ENCODE measurements around the gene PLK3.
A peak's percentile ranks its signal among the peaks of the same experiment; 100 is the strongest.
"Not testable (repeated sequence)": the region's sequence is repeated elsewhere in the genome, so short reads cannot be mapped to it uniquely, and the experiment has no call there.

PLK3 gene

DNA sequence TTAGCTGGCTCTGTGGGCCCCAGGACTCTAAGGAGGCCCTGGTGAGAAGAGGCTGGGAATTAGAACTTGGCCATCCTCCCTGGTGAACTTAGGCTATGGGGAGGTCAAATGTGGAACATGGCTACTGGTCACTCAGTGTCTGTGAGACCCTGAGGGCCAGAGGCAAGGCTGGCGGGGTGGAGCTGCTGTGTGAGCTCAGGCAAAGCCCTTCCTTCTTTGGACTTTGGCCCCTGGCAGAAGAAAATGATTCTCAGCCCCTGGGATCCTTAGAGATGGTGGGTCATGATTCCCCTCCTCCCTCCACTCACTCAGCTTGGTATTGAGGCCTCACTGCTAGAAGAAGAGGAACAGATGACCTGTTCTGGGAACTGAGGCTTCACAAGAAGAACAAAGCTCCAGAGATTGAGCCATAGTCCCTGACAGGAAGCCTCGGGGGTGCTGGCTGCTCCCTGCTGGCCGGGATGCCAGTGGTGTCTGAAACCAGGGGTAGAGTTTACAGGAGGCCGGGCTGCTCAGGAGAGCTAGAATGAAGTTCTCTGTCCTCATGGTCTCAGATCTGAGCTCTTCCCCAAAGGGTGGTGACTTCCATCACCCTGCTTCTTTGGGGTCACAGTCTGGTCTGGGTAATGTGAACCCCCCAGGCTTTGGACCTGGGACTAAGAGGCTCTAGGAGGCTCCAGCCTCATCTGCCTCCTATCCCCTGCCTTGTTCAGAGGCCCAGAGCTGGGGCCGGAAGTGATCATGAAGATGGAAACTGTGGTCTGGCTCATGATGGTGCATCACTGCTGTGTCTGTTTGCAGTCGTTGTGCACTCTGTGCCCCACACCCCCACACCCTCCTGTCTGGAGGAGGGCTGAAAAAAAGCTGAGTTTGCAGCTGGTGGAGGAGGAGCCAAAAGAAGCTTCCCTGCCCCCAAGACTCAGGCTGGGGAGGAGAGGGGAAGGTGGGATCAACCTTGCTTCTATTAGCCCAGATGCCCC is 9.1 kb downstream of the PLK3 start:
- DNase-seq (ENCODE audit: low read depth in 2 of 2) = no peak

DNA sequence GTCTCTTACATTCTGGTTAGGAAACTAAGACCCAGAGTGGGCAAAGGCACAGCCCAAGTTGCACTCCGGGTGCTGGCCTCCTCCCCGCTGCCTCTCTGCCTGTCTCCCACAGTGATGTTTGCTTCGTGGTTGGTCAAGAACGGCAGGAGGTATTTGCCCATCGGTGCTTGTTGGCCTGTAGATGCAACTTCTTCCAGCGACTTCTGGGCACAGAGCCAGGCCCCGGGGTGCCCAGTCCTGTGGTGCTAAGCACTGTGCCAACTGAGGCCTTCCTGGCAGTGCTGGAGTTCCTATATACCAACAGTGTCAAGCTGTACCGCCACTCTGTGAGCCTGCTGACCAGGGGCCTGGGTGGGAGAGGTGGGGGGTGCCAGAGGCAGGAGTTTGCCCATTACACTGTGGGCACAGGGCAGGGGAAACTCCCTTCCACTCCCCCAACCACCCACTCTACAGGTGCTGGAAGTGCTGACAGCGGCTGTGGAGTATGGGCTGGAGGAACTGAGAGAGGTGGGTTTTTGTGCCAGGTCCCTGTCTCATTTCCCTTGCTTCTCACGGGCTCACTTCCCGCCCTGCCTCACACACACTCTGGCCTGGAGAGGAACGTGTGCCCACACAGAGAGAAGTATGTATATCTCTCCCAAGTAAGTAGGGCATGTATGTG is 10.1 kb downstream of the PLK3 start:
- no peak for DNase-seq (ENCODE audit: low read depth in 2 of 2)

DNA sequence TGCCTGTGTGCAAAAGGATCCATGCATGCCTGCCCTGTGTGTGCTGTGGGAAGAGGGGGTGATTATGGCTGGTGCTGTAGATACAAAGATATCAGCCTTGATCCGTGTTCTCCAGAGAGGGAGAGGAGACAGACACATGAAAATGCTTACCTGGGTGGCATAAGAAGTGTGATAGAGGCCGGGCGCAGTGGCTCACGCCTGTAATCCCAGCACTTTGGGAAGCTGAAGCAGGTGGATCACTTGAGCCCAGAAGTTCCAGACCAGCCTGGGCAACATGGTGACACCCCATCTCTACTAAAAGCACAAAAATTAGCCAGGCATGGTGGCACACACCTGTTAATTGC is 10.6 kb downstream of the PLK3 start:
- DNase-seq (ENCODE audit: low read depth in 2 of 2) = not testable (repeated sequence)

DNA sequence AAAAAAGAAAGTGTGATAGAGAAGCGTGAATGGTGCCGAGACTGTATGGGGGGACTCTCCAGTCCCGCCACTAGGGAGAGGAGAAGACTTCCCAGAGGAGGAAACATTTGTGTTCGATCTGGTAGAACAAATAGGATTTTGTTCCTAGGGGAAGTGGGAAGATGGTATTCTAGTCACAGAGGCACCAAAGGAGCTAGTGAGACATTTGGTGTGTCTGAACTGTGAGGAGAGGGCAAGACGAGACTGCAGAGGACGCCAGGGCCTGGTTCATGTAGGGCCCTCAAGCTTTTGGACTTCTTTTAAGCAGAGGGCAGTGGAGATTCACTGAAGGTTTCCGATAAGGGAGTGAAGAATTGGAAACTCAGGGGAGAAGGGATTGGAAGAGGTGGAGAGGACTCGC is 11.1 kb downstream of the PLK3 start:
- DNase-seq (ENCODE audit: low read depth in 2 of 2) = no peak

DNA sequence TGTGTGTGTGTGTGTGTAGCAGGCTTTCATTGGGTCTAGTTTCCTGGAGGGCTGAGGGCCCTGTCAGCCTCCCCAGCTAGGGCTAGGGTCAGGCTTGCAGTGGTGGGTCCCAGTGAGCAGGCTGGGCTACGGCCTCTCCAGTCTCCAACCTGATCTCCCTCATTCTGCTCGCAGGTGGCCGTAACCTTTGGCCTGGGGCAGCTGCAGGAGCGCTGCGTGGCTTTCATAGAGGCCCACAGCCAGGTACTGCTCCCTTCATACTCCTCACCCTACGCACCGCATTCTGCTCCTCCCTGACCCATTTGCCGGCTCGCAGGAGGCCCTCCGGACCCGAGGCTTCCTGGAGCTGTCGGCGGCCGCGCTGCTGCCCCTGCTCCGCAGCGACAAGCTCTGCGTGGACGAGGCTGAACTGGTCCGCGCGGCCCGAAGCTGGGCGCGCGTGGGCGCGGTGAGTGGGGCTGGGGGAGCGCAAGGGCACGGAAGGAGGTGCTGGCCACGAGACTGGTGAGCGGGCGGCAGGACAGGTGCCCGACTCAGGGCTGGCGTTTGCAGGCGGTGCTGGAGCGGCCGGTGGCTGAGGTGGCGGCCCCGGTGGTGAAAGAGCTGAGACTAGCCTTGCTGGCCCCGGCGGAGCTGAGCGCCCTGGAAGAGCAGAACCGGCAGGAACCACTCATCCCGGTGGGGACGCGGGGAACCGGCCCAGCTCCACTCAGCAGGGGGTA is 12.8 kb downstream of the PLK3 start:
- DNase-seq (ENCODE audit: low read depth in 2 of 2) = no peak

DNA sequence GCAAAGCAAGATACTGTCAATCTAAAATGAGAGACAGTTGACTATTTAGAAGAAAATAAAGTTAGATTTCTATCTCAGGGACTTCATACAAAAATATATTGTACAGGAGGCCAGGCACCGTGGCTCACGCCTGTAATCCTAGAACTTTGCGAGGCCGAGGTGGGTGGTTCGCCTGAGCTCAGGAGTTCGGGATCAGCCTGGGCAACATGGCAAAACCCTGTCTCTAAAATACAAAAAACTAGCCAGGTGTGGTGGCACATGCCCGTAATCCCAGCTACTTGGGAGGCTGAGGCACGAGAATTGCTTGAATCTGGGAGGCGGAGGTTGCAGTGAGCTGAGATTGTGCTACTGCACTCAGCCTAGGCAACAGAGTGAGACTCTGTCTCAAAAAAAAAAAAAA is 15.7 kb downstream of the PLK3 start:
- DNase-seq (ENCODE audit: low read depth in 2 of 2) = not testable (repeated sequence)

DNA sequence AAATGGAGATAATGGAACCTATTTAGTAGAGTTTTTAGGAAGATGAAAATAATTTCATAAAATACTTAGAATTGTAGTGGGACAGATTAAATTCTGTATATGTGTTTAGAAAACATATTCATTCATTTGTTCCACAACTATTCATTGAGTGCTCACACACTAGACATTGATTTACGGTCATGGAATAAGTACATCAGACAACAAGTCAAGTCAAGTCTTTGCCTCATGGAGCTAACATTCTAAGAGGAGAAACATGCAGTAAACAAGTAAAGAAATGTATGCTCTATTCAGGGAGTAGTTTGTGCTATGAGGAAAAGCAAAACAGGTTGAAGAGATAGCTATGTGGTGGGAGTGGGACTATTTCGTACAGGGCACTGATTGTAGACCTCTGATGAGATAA is 17.1 kb downstream of the PLK3 start:
- no peak for DNase-seq (ENCODE audit: low read depth in 2 of 2)

DNA sequence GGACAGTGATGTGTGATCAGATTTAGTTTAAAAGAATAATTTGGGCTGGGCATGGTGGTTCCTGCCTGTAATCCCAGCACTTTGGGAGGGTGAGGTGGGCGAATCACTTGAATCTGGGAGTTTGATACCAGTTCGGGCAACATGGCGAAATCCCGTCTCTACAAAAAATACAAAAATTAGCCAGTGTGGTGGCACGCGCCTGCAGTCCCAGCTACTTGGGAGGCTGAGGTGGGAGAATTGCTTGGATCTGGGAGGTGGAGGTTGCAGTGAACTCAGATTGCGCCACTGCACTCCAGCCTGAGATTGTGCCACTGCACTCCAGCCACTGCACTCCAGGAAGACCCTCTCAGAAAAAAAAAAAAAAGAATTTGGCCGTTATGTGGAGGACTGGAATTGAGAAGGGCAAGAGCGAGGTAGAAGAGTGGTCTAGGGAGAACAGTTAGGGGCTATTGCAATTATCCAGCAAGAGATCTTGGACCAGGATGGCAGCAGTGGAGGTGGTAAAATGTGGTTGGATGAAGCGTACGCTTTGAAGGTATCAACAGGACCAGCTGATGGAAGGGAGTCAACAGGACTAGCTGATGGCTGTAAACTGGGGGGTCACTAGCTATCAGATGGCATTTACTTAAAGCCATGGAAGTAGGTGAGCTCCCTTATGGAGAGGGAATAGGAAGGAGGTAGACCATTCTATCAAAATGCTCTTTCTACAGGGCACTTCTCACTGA is 17.8 kb downstream of the PLK3 start:
- DNase-seq (ENCODE audit: low read depth in 2 of 2) = no peak

DNA sequence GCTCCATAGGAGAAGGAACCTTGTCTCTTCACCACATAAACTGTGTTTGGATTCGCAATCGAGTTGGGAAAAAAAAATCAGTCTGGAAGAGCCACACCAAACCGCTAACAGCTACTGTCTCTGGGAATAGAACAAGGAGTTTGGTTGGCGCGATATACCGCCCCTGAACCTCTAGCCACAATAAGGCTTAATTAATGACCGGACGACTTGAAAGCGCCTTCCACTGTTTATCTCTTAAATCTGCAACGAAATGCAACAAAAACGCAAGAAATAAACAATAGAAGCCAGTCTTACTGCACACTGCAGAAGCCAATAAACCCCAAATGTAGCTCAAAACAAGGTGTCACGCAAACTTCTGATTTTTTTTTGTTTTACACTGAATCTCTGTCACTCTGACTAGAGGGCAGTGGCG is 19.0 kb downstream of the PLK3 start:
- no peak for DNase-seq (ENCODE audit: low read depth in 2 of 2)

DNA sequence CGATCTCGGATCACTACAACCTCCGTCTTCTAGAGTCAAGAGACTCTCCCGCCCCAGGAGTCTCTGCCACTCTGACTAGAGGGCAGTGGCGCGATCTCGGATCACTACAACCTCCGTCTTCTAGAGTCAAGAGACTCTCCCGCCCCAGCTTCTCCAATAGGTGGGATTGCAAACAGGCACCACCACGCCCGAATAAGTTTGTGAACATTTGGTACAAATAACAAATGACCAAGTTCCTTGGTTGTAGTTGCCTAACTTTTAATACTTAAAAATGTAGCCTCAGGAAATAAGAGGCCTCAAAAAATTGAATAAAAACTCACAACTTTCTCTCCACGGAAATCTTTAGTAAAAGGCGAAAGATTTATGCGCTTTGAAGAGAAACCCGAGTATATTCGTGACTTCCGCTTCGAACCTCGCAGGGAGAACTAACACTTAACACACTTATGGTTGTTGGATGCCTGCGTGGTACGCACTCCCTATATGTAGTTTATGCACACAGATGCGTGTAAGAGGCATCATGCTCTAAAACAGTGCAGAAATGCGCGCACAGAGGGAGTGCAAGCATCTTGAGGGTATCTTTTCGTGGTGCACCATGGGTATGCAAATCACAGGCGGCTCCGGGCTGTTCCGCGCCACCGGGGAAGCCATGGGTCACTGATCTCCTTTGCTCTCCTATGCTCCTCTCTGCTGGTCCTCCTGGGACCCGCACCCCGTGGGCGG is 19.6 kb downstream of the PLK3 start:
- peak; percentile 96 for DNase-seq (ENCODE audit: low read depth in 2 of 2)

DNA sequence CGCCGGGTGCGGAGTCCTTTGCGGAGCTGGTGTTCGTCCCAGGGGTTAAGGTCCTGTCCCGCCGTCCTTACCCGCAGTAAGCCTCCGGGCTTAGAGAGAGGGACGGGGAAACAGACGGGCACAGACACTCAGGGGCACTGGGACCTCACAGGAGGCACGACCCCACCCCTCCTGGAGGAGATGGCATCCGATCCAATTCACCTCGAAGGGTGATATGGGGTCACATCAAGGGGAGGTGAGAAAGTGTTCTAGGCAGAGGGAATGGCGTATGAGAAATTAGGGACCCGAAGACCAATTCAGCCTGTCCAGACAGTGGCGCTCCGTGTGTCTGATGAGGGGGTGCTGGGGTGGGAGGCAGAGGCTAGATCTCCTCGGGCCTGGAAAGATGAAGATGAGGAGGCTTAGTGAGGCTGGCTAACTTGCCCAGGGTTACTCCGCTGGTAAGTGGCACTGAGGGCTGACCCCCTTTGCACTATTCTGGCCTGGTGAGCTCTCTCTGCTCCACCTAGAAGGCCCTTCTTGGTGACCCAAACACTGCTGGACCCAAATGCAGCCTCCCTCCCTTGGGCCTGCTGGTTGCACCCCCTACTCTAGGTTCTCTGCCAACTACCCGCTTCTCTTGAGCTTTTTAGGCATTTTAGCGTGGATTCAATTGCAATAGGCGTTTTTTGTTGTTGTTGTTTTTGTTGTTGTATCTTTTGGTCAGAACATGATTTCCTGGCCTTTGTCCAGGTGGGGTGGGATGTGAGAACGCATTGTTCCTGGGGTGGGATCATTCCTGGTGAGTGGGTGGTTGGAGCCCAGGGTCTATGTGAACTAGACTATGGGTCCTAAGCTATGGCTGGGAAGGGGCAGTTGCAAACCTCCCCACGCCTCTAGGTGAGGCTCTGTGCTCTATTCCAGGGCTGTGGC is 20.4 kb downstream of the PLK3 start:
- no peak for DNase-seq (ENCODE audit: low read depth in 2 of 2)

DNA sequence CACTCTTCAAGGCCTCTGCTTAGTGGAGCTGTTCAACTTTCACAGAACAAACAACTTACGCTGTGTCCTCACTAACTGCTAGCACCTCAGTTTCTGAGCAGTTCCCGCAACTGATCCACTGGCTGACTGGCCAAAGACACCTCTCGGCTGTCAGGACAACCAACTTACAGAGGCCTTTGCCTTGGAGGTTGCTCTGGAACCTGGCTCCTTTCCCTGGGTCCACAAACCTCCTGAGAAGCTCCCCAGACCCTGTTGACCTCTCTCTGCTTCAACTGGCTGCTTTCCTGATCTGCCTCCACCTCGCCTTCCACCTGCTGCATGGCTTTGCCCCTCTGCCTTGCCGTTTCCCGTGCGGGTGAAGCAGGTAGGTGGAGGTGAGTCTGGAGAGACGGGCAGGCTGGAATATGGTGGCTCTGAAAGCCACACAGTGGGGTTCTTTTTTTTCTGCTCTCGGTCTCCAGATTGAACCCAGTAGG is 21.1 kb downstream of the PLK3 start:
- DNase-seq (ENCODE audit: low read depth in 2 of 2) = no peak

DNA sequence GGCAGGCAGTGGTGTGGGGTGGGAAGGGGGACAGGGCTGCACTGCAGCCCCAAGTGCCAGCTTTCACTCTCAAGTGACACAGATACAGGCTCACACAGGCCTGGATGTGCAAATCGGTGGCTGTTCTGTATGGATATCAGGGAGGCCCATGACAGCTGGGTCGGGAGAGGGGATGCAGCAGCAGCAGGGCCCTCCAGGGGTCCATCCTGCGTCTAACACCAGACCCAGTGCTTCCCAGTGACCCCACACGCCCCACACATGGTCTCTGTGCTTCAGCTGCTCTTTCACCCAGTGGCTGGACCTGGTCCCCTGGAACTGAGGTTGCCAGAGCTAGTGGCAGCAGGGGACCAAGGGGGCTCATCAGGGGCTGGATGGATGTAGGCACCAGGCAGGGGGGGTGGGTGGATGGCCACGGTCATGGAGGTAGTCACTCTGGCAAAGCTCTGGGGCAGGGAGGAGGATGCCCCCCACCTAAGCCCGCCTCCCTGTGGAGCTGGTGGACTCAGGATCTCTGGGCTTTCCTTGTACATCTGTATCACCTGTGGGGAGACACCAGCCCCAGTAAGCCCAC is 22.0 kb downstream of the PLK3 start:
- DNase-seq (ENCODE audit: low read depth in 2 of 2) = no peak

DNA sequence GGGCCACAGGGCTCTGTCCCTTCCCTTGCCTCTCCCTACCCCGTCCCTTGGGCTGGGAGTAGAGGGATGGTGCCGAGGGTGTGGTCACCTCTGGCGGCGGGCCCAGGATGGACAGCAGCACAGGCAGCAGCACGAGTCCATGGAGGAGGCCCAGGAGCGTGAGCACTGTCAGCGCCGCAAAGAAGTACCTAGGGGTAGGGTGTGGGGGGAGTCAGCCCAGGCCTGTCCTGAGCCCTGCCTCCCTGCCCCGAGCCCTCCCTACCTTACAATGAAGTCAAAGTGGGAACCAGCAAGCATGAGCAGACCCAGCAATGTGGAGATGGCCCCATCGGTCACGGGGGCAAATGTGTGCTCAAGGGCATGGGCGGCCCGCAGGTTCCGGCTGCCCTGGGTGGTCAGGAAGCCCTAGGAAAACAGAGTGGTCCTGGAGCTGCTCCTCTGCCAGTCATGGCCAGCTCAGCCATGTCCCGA is 22.8 kb downstream of the PLK3 start:
- DNase-seq (ENCODE audit: low read depth in 2 of 2) = no peak

DNA sequence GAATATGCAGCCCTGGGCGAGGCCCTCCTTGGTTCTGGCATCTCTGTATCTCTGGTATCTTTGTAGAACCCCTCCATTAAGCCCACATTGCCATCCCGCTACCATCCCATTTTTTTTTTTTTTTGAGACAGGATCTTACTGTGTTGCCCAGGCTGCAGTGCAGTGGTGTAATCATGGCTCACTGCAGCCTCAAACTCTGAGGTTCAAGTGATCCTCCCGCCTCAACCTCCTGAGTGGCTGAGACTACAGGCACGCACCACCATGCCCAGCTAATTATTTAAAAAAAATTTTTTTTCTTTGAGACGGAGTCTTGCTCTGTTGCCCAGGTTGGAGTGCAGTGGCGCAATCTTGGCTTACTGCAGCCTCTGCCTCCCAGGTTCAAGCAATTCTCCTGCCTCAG is 24.2 kb downstream of the PLK3 start:
- not testable (repeated sequence) for DNase-seq (ENCODE audit: low read depth in 2 of 2)

DNA sequence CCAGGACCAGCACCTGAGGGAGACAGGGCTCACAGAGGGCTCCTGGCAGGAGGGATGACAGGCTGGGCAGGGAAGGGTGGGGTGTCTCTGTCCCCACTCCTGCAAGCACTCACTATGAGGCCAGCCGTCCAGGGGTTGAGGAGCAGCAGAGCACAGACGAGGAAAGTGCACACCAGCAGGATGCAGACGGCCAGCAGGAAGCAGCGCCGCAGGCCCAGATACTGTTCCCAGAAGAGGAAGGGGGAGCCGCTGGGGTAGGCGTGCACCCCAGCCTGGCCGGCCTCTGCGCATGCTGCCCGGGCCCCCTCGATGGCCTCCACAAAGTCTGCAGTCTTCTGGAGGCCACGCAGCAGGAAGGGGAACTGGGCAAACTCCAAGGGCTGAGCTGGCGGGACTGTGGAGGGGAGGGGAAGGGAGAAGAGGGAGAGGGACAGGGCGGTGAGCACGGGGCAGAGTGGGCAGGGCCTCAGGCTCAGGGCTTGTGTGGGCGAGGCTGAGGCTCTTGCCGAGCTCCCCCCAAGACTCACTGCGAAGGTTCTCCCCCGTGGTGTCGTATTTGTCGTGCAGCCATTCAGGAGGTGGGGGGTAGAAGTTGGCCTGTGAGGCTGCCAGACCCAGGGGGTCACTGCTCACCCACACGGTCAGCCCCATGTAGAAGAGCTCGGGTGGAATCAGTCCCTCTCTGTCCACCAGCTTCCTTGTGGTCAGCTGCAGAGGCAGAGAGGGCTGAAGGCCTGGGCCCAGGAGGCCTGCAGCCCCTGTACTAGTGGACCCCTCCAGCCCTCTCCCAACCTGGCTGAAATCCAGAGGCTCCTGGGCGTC is 26.4 kb downstream of the PLK3 start:
- no peak for DNase-seq (ENCODE audit: low read depth in 2 of 2)

DNA sequence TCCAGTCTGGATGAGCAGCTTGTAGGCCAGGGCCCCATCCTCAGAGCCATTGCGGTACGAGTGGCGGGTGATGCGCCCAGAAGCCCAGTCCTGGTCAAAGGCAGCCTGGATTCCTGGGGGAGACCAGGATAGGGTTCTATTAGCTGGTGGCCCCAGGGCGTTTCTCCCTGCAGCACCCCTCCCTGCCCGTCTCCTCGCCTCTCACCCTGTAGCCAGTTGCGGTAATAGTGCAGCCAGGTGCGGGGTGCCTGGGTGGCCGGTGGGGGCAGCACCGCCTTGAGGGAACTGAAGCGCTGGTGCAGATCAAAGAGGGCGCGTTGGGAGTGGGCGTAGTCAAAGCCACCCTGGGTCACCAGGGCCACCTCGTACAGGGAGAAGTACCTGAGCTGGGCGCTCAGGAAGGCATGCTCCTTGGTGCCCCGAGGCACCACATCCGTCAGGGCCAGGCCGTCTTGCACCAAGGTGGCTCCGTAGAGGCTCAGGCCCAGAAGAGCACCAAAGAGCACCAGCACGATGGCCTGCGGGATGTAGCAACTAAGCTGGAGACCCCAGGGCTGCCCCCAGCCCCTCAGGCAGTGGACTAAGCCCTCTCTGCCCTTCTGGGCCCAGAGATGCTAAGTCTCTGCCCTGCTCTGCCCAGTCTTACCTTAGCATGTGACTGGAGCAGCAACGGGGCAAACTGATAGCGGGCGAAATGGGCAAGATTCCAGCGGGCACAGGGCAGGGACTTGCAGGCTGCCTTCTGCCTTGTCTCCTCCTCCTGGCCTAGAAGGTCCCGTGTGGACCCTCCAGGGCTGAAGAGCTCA is 27.2 kb downstream of the PLK3 start:
- DNase-seq (ENCODE audit: low read depth in 2 of 2) = no peak
